Neuron (in vitro differentiated cells): ENCODE data around the gene DDX24.

Experiments
- H2AFZ ChIP-seq: one replicate; pipeline ENCODE4 v1.6.1; 2013; ENCODE audit warnings: low read depth, mild to moderate bottlenecking, inconsistent platforms, low read length, moderate library complexity
- H3K27me3 ChIP-seq: one replicate; pipeline ENCODE4 v1.6.1; 2013; ENCODE audit warnings: low read length; ENCODE audit not compliant: insufficient read depth
- H3K36me3 ChIP-seq: one replicate; pipeline ENCODE4 v1.6.1; 2013; ENCODE audit warnings: low read length; ENCODE audit not compliant: insufficient read depth
- H3K4me1 ChIP-seq: one replicate; pipeline ENCODE4 v1.6.1; 2013; ENCODE audit warnings: low read length; ENCODE audit not compliant: insufficient read depth
- H3K4me3 ChIP-seq: 2 replicates; pipeline ENCODE4 v1.5.1; 2013; ENCODE audit warnings: mild to moderate bottlenecking, low read length, moderate library complexity
- H3K9me3 ChIP-seq: one replicate; pipeline ENCODE4 v1.6.1; 2013; ENCODE audit warnings: low read length

The DDX24 gene

GRCh38 chr14:94011795-94012194, 69.2 kb downstream of the DDX24 start:
- Histone ChIP-seq H3K4me3 (no peak overlapping the region), H2AFZ (no peak overlapping the region), H3K9me3 (peaks cover 5% of the 10 kb centered on the region), H3K4me1 (no peaks in the 10 kb centered on the region), H3K36me3 (no peaks in the 10 kb centered on the region), H3K27me3 (peaks cover 9% of the 10 kb centered on the region)

DNA sequence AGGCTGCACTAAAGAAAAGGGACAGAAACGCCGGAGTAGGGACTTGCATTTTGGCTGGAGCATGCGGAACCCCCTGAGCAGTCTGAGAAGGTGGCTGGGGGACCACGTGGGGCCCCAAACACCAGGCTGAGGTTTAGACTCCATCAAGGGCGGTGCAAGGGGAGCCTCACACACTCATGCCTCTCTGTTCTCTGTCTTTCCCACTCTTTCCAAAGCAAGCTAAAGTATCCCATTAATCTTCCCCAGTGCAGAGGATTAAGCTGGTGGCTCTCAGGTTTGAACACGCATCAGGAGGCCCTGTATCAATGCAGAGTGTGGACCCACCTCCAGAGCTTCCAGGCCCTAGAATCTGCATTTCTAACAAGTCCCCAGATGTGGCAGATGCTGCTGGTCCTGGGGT, 70.4 kb downstream of the DDX24 start:
- H3K9me3 ChIP-seq: peaks cover 4% of the 10 kb centered on the region
- peaks cover 8% of the 10 kb centered on the region for H3K27me3 ChIP-seq
- H3K4me3 ChIP-seq: no peak overlapping the region
- no peaks in the 10 kb centered on the region for H3K36me3 ChIP-seq
- H2AFZ ChIP-seq: no peak overlapping the region
- H3K4me1 ChIP-seq: no peaks in the 10 kb centered on the region

GRCh38 chr14:94009767-94010166, 71.2 kb downstream of the DDX24 start:
- H3K9me3 ChIP-seq: peaks cover 3% of the 10 kb centered on the region
- no peak overlapping the region for H3K4me3 ChIP-seq
- no peaks in the 10 kb centered on the region for H3K36me3 ChIP-seq
- no peaks in the 10 kb centered on the region for H3K4me1 ChIP-seq
- peaks cover 3% of the 10 kb centered on the region for H3K27me3 ChIP-seq
- H2AFZ ChIP-seq: no peak overlapping the region

DNA sequence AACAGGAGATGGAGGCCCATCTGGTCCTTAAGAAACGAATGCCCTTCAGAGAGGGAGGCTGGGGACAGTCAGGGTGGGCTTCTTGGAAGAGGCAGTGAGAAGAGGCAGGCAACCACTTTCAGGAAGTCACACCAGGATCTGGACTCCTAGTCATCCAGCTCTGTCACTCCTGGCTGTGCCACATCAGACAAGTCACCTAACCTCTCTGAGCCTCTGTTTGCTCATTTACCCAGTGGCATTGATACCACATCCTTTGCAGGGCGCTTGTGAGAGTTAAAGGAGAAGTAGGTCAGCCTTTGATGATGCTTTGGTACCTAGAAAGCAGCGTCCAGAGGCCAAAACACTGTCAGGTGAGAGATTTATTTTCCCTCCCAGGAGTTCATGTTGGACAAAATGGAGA, 72.8 kb downstream of the DDX24 start:
- Histone ChIP-seq H2AFZ (no peak overlapping the region), H3K4me3 (no peak overlapping the region), H3K27me3 (peaks cover 3% of the 10 kb centered on the region), H3K4me1 (no peaks in the 10 kb centered on the region), H3K36me3 (no peaks in the 10 kb centered on the region), H3K9me3 (peaks cover 3% of the 10 kb centered on the region)

- Histone ChIP-seq H3K9me3 (peaks cover 3% of the 10 kb centered on the region), H3K4me3 (no peak overlapping the region), H3K4me1 (no peaks in the 10 kb centered on the region), H3K36me3 (no peaks in the 10 kb centered on the region), H2AFZ (no peak overlapping the region), H3K27me3 (peaks cover 3% of the 10 kb centered on the region)
Measured at GRCh38 chr14:94005324-94006073, 75.5 kb downstream of the DDX24 start.

GRCh38 chr14:94004015-94004414, 77.0 kb downstream of the DDX24 start:
- peaks cover 1% of the 10 kb centered on the region for H3K27me3 ChIP-seq
- no peak overlapping the region for H2AFZ ChIP-seq
- H3K4me3 ChIP-seq: no peak overlapping the region
- H3K9me3 ChIP-seq: peaks cover 3% of the 10 kb centered on the region
- H3K4me1 ChIP-seq: no peaks in the 10 kb centered on the region
- H3K36me3 ChIP-seq: no peaks in the 10 kb centered on the region

- Histone ChIP-seq H2AFZ (no peak overlapping the region), H3K4me3 (no peak overlapping the region), H3K36me3 (no peaks in the 10 kb centered on the region), H3K27me3 (no peaks in the 10 kb centered on the region), H3K4me1 (no peaks in the 10 kb centered on the region), H3K9me3 (peaks cover 3% of the 10 kb centered on the region)
Measured at GRCh38 chr14:94003397-94003796, 77.6 kb downstream of the DDX24 start.

- H3K4me1 ChIP-seq: no peaks in the 10 kb centered on the region
- no peak overlapping the region for H3K4me3 ChIP-seq
- H3K9me3 ChIP-seq: no peaks in the 10 kb centered on the region
- H2AFZ ChIP-seq: no peak overlapping the region
- H3K36me3 ChIP-seq: no peaks in the 10 kb centered on the region
- no peaks in the 10 kb centered on the region for H3K27me3 ChIP-seq
Measured at GRCh38 chr14:94001501-94002396, 79.3 kb downstream of the DDX24 start.

DNA sequence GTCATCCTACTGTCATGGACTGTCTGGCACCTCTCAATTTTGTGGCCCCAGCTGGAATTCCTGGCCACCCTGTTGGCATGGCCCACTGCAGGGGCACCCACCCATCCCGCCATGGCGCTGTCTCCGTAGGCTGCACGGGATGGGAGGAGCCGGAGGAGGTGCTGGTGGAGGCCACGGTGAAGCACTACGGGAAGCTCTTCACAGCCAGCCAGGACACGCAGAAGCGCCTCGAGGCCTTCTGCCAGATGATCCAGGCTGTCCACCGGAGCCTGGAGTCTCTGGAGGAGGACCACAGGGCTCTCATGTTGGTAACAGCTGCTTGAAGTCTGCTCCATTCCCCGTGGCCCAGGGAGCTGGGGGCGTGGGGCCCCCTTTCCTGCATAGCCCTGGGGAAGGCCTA, 80.0 kb downstream of the DDX24 start:
- Histone ChIP-seq H3K36me3 (no peaks in the 10 kb centered on the region), H3K9me3 (no peaks in the 10 kb centered on the region), H3K27me3 (no peaks in the 10 kb centered on the region), H3K4me1 (no peaks in the 10 kb centered on the region), H2AFZ (no peak overlapping the region), H3K4me3 (no peak overlapping the region)

GRCh38 chr14:94000267-94000666, 80.7 kb downstream of the DDX24 start:
- Histone ChIP-seq H3K9me3 (no peaks in the 10 kb centered on the region), H3K4me3 (no peak overlapping the region), H3K4me1 (no peaks in the 10 kb centered on the region), H3K27me3 (no peaks in the 10 kb centered on the region), H2AFZ (no peak overlapping the region), H3K36me3 (no peaks in the 10 kb centered on the region)

- H3K9me3 ChIP-seq: no peaks in the 10 kb centered on the region
- H3K4me3 ChIP-seq: no peak overlapping the region
- no peaks in the 10 kb centered on the region for H3K4me1 ChIP-seq
- H3K27me3 ChIP-seq: no peaks in the 10 kb centered on the region
- no peaks in the 10 kb centered on the region for H3K36me3 ChIP-seq
- H2AFZ ChIP-seq: no peak overlapping the region
Measured at GRCh38 chr14:93999573-93999972, 81.4 kb downstream of the DDX24 start.

DNA sequence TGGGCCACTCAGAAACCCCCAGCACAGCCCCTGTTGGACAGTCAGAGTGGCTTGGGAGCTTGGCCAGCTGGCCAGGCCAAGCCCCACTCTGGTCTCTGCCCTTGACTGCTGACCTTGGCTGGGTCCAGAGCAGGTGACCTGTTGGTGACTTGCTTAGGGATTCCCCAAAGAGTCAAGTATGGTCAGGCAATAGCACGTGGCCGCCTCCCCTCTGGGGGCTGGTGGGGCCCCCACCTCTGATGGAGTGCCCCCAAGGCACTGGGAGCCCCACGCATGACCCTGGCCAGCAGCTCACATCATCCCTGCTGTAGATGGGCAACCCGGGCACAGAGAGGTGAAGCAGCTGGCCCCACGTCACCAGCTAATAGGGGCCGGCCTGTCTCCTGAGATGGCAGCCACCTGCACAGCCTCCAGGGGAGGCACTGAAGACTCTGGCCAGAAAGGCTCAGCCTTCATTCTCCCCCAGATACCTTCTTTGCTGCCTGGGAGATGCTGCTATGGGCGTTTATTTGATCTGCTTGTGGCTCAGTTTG, 82.1 kb downstream of the DDX24 start:
- Histone ChIP-seq H3K27me3 (no peaks in the 10 kb centered on the region), H3K9me3 (no peaks in the 10 kb centered on the region), H3K36me3 (no peaks in the 10 kb centered on the region), H3K4me3 (no peak overlapping the region), H2AFZ (no peak overlapping the region), H3K4me1 (no peaks in the 10 kb centered on the region)
